Measurements from ENCODE around the gene RETN.
"Not testable (repeated sequence)": the region's sequence is repeated elsewhere in the genome, so short reads cannot be mapped to it uniquely, and the experiment has no call there.

The RETN gene

DNA sequence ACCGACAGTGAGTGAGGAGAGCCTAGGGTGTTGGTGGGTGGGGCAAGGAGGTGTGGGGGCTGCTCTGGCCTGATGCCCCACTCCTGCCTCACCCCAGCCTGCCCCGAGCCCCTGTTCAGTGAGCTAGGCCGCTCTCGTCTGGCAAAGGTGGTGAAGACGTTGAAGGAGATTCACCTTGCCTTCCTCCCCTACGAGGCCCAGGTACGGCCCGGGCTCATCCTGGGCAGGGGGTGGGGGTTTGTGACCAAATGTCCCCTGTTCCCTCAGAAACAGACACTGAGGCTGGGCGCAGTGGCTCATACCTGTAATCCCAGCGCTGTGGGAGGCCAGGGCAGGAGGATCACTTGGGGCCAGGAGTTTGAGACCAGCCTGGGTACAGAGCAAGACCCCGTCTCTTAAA, 28.0 kb upstream of the RETN start:
- no peaks in the 10 kb centered on the region for H3K36me3 ChIP-seq (ENCODE audit: insufficient read depth, low read depth, low read length)
- no peak overlapping the region for H3K4me3 ChIP-seq (ENCODE audit: low read length)
- no peaks in the 10 kb centered on the region for H3K4me1 ChIP-seq (ENCODE audit: insufficient read depth, low read length)
- peaks cover 10% of the 10 kb centered on the region for H3K27me3 ChIP-seq (ENCODE audit: insufficient read depth, low read length)
- H3K9me3 ChIP-seq (ENCODE audit: insufficient read depth, low read depth, low read length): no peaks in the 10 kb centered on the region
- H3K27ac ChIP-seq (ENCODE audit: low read length): no peak overlapping the region
- no peak overlapping the region for H3K9ac ChIP-seq (ENCODE audit: low read depth, low read length)

- no peaks in the 10 kb centered on the region for H3K9me3 ChIP-seq (ENCODE audit: insufficient read depth, low read depth, low read length)
- no peak overlapping the region for H3K4me3 ChIP-seq (ENCODE audit: low read length)
- H3K4me1 ChIP-seq (ENCODE audit: insufficient read depth, low read length): no peaks in the 10 kb centered on the region
- H3K36me3 ChIP-seq (ENCODE audit: insufficient read depth, low read depth, low read length): no peaks in the 10 kb centered on the region; the same call in 1 of the 2 replicates
- no peak overlapping the region for H3K9ac ChIP-seq (ENCODE audit: low read depth, low read length)
- peaks cover 2% of the 10 kb centered on the region for H3K27me3 ChIP-seq (ENCODE audit: insufficient read depth, low read length)
- no peak overlapping the region for H3K27ac ChIP-seq (ENCODE audit: low read length)
These were observed 27.3 kb upstream of the RETN start for GRCh38 chr19:7641290-7642276.

DNA sequence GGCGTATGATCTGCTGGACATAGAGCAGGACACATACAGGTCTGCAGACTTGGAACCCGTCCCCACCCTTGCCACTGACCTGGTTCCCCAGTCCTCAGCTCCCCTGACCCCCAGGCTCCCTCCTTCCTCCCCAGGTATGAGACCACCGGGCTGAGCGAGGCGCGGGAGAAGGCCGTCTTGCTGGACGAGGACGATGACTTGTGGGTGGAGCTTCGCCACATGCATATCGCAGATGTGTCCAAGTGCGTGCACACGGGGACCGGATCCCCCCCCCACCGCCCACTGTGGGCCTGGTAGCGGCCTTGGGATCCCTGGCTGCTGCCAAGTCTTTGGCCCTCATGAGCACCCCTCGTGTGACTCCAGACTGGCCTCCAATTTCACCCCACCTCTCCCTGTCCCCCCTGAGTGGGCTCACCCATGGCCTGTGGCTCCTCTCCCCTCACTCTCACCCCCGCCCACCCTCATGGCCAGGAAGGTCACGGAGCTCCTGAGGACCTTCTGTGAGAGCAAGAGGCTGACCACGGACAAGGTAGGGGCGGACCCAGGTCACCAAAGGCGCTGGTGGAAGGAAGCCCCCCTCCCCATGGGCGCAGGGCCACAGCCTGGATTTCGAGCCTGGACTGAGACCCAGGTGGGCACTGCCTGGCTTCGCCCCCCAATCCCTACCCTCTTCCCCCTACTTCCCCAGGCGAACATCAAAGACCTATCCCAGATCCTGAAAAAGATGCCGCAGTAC, 26.4 kb upstream of the RETN start:
- Histone ChIP-seq H3K4me3 (ENCODE audit: low read length) (no peak overlapping the region), H3K27ac (ENCODE audit: low read length) (no peak overlapping the region), H3K27me3 (ENCODE audit: insufficient read depth, low read length) (no peaks in the 10 kb centered on the region), H3K9ac (ENCODE audit: low read depth, low read length) (no peak overlapping the region), H3K4me1 (ENCODE audit: insufficient read depth, low read length) (no peaks in the 10 kb centered on the region), H3K36me3 (ENCODE audit: insufficient read depth, low read depth, low read length) (no peaks in the 10 kb centered on the region; the same call in 1 of the 2 replicates), H3K9me3 (ENCODE audit: insufficient read depth, low read depth, low read length) (no peaks in the 10 kb centered on the region)

DNA sequence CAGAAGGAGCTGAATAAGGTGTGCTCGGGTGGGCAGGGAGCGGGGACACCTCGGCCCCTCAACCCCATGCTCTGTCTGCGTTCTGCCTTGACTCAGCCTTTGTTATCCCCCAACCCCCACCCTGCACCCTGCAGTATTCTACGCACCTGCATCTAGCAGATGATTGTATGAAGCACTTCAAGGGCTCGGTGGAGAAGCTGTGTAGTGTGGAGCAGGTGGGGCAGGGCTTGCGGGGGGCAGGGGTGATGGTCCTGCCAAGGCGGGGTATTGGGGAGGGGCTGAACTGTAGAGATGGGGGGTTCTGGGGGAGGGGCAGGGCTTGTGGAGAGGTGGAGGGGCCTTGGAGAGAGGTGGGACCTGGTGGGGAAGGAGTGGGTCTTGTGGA, 25.8 kb upstream of the RETN start:
- no peaks in the 10 kb centered on the region for H3K27me3 ChIP-seq (ENCODE audit: insufficient read depth, low read length)
- no peak overlapping the region for H3K9ac ChIP-seq (ENCODE audit: low read depth, low read length)
- no peak overlapping the region for H3K27ac ChIP-seq (ENCODE audit: low read length)
- no peaks in the 10 kb centered on the region for H3K9me3 ChIP-seq (ENCODE audit: insufficient read depth, low read depth, low read length)
- no peaks in the 10 kb centered on the region for H3K4me1 ChIP-seq (ENCODE audit: insufficient read depth, low read length)
- no peaks in the 10 kb centered on the region; the same call in 1 of the 2 replicates for H3K36me3 ChIP-seq (ENCODE audit: insufficient read depth, low read depth, low read length)
- no peak overlapping the region for H3K4me3 ChIP-seq (ENCODE audit: low read length)

GRCh38 chr19:7643629-7644549, 25.0 kb upstream of the RETN start:
- H3K36me3 ChIP-seq (ENCODE audit: insufficient read depth, low read depth, low read length); H3K9ac ChIP-seq (ENCODE audit: low read depth, low read length); H3K27ac ChIP-seq (ENCODE audit: low read length): not testable (repeated sequence)

DNA sequence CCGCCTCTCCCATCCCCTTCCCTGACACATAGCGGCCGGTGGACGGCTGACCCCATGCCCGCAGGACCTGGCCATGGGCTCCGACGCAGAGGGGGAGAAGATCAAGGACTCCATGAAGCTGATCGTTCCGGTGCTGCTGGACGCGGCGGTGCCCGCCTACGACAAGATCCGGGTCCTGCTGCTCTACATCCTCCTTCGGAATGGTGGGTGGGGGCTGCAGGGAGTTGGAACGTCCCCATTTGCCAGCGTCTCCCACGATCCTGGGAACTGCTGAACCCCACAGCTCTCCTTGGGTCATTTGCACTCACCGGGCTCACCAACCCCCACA, 24.3 kb upstream of the RETN start:
- no peak overlapping the region for H3K4me3 ChIP-seq (ENCODE audit: low read length)
- no peaks in the 10 kb centered on the region for H3K9me3 ChIP-seq (ENCODE audit: insufficient read depth, low read depth, low read length)
- no peaks in the 10 kb centered on the region for H3K4me1 ChIP-seq (ENCODE audit: insufficient read depth, low read length)
- H3K36me3 ChIP-seq (ENCODE audit: insufficient read depth, low read depth, low read length): no peaks in the 10 kb centered on the region; the same call in 1 of the 2 replicates
- no peak overlapping the region for H3K27ac ChIP-seq (ENCODE audit: low read length)
- no peak overlapping the region for H3K9ac ChIP-seq (ENCODE audit: low read depth, low read length)
- H3K27me3 ChIP-seq (ENCODE audit: insufficient read depth, low read length): no peaks in the 10 kb centered on the region

More at GRCh38 chr19:7643629-7644549, 25.0 kb upstream of the RETN start:
- not testable (repeated sequence) for H3K4me3 ChIP-seq (ENCODE audit: low read length); H3K4me1 ChIP-seq (ENCODE audit: insufficient read depth, low read length); H3K9me3 ChIP-seq (ENCODE audit: insufficient read depth, low read depth, low read length); H3K27me3 ChIP-seq (ENCODE audit: insufficient read depth, low read length)

DNA sequence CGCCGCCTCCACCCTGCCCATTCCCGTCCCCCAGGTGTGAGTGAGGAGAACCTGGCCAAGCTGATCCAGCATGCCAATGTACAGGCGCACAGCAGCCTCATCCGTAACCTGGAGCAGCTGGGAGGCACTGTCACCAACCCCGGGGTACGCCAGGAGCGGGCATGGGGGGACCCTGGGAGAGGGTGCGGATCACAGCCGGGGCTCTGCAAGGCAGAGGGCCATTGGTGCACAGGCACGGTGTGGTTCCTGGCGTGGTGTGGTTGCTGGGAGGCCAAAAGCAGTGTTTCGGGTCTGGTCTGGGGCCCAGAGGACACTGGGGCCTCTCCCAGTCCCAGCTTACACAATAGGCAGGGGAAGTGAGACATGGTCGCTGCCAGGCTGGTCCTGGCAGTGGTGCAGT, 23.7 kb upstream of the RETN start:
- Histone ChIP-seq H3K4me3 (ENCODE audit: low read length) (no peak overlapping the region), H3K27me3 (ENCODE audit: insufficient read depth, low read length) (no peaks in the 10 kb centered on the region; the same call in 1 of the 2 replicates), H3K27ac (ENCODE audit: low read length) (no peak overlapping the region), H3K9ac (ENCODE audit: low read depth, low read length) (no peak overlapping the region), H3K36me3 (ENCODE audit: insufficient read depth, low read depth, low read length) (no peaks in the 10 kb centered on the region; the same call in 1 of the 2 replicates), H3K4me1 (ENCODE audit: insufficient read depth, low read length) (no peaks in the 10 kb centered on the region), H3K9me3 (ENCODE audit: insufficient read depth, low read depth, low read length) (no peaks in the 10 kb centered on the region)

GRCh38 chr19:7645656-7646425, 23.0 kb upstream of the RETN start:
- Histone ChIP-seq H3K9ac (ENCODE audit: low read depth, low read length) (no peak overlapping the region), H3K4me3 (ENCODE audit: low read length) (no peak overlapping the region)

DNA sequence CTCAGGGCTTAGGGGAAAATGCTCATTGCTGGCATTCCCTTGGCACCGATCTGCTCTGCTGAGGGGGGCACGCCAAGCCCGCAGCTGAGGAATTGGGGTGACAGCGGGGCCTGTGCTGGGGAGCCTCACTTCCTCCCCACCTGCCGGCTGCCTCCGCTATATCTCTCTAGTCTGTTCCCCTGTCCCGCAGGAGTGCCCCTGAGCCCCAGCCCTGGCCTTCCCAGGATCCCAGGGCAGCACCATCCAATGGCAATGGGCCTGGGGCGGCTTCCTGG, 22.5 kb upstream of the RETN start:
- H3K9ac ChIP-seq (ENCODE audit: low read depth, low read length): no peak overlapping the region
- H3K36me3 ChIP-seq (ENCODE audit: insufficient read depth, low read depth, low read length): no peaks in the 10 kb centered on the region; the same call in 1 of the 2 replicates
- no peak overlapping the region for H3K4me3 ChIP-seq (ENCODE audit: low read length)
- no peak overlapping the region for H3K27ac ChIP-seq (ENCODE audit: low read length)
- peaks cover 8% of the 10 kb centered on the region; the same call in 1 of the 2 replicates for H3K27me3 ChIP-seq (ENCODE audit: insufficient read depth, low read length)
- H3K4me1 ChIP-seq (ENCODE audit: insufficient read depth, low read length): no peaks in the 10 kb centered on the region
- no peaks in the 10 kb centered on the region for H3K9me3 ChIP-seq (ENCODE audit: insufficient read depth, low read depth, low read length)

More at GRCh38 chr19:7645656-7646425, 23.0 kb upstream of the RETN start:
- Histone ChIP-seq H3K27ac (ENCODE audit: low read length) (no peak overlapping the region), H3K27me3 (ENCODE audit: insufficient read depth, low read length) (peaks cover 2% of the 10 kb centered on the region; the same call in 1 of the 2 replicates), H3K9me3 (ENCODE audit: insufficient read depth, low read depth, low read length) (no peaks in the 10 kb centered on the region), H3K36me3 (ENCODE audit: insufficient read depth, low read depth, low read length) (no peaks in the 10 kb centered on the region; the same call in 1 of the 2 replicates), H3K4me1 (ENCODE audit: insufficient read depth, low read length) (no peaks in the 10 kb centered on the region)

DNA sequence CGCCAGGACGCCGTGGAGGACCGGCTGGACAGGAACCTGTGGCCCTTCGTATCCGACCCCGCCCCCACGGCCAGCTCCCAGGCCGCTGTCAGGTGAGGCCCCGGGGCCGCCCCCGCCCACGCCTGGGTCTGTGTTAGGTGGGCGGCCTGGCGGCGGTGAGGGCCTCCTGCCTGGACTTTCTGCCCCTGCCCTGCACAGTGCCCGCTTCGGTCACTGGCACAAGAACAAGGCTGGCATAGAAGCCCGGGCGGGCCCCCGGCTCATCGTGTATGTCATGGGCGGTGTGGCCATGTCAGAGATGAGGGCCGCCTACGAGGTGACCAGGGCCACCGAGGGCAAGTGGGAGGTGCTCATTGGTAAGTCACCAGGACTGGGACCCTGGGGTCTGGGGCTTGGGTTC, 21.7 kb upstream of the RETN start:
- H3K4me1 ChIP-seq (ENCODE audit: insufficient read depth, low read length): no peaks in the 10 kb centered on the region
- H3K9ac ChIP-seq (ENCODE audit: low read depth, low read length): no peak overlapping the region
- no peaks in the 10 kb centered on the region; the same call in 1 of the 2 replicates for H3K36me3 ChIP-seq (ENCODE audit: insufficient read depth, low read depth, low read length)
- no peak overlapping the region for H3K4me3 ChIP-seq (ENCODE audit: low read length)
- H3K9me3 ChIP-seq (ENCODE audit: insufficient read depth, low read depth, low read length): no peaks in the 10 kb centered on the region
- H3K27ac ChIP-seq (ENCODE audit: low read length): no peak overlapping the region
- H3K27me3 ChIP-seq (ENCODE audit: insufficient read depth, low read length): peaks cover 9% of the 10 kb centered on the region; the same call in 1 of the 2 replicates

Data from iPS-20b (cell line).